Esophagus squamous epithelium (tissue), 4 donors: ENCODE data around the gene CARMIL1.

Source experiments
- CTCF ChIP-seq, 6 experiments: fragments of 450-650 bp in 4 of 6; fragments of 200-600 bp in 2 of 6; sonication (generic) in 2 of 6; IDR thresholded peaks; one replicate each; pipeline ENCODE4 v1.5.1; 2016 to 2019; ENCODE audit warnings: antibody characterized with exemption in 6 of 6, mild to moderate bottlenecking in 4 of 6, moderate library complexity in 4 of 6
- POLR2A ChIP-seq, 4 donors: fragments of 450-650 bp; IDR thresholded peaks; one replicate each; pipeline ENCODE4 v1.6.1; 2017; ENCODE audit warnings: antibody characterized with exemption in 4 of 4, mild to moderate bottlenecking in 4 of 4, moderate library complexity in 3 of 4

DNA sequence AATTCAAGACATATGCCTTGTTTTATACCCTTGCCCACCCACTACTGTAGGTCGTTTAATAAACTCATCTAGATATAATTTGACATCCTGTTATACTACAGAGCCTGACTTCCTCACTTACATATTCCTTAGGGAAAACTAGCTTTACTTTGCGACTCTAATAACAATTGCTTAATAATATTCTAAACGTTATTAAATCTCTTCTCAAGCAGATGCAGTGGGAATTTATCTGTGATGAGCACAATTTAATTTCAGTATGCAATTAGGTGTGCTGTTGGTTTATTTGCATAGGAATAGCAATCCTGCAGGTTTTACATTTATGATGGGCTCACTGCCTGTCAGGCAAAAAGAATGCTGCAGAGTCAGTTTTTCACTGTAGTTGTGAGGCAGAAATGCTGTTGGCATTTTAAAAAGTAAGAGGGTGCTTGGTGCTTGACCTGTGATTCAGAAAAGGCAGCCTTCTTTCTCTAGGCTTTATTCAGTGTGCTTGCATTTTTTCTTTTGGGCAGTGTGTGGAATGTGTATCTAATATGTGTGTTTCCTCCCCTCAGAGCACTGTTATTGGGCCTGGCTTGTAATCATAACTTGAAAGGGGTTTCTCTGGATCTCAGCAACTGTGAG is 220.6 kb downstream of the CARMIL1 start:
- TF ChIP-seq POLR2A (IDR thresholded peaks at IDR 0.05) = no peak
- no peak for TF ChIP-seq CTCF (IDR thresholded peaks at IDR 0.05)
